ENCODE data around the gene MTMR6.

Gene MTMR6

GRCh38 chr13:25214491-25215252, 72.6 kb downstream of the MTMR6 start:
- DNase-seq = no peak

- no peak for DNase-seq
Measured at GRCh38 chr13:25213715-25214114, 73.6 kb downstream of the MTMR6 start.

GRCh38 chr13:25210842-25211569, 76.3 kb downstream of the MTMR6 start:
- no peak for DNase-seq

GRCh38 chr13:25207291-25207810, 79.9 kb downstream of the MTMR6 start:
- DNase-seq = no peak

- DNase-seq = no peak
Measured at GRCh38 chr13:25204863-25205262, 82.4 kb downstream of the MTMR6 start.

- DNase-seq = no peak
Measured at GRCh38 chr13:25203127-25203740, 84.1 kb downstream of the MTMR6 start.

- no peak for DNase-seq
Measured at GRCh38 chr13:25200783-25201182, 86.5 kb downstream of the MTMR6 start.

GRCh38 chr13:25198647-25199046, 88.6 kb downstream of the MTMR6 start:
- no peak for DNase-seq

- DNase-seq = peak; percentile 68
Measured at GRCh38 chr13:25196971-25197370, 90.3 kb downstream of the MTMR6 start.
